ENCODE results near the gene ATAD2B.

DNA sequence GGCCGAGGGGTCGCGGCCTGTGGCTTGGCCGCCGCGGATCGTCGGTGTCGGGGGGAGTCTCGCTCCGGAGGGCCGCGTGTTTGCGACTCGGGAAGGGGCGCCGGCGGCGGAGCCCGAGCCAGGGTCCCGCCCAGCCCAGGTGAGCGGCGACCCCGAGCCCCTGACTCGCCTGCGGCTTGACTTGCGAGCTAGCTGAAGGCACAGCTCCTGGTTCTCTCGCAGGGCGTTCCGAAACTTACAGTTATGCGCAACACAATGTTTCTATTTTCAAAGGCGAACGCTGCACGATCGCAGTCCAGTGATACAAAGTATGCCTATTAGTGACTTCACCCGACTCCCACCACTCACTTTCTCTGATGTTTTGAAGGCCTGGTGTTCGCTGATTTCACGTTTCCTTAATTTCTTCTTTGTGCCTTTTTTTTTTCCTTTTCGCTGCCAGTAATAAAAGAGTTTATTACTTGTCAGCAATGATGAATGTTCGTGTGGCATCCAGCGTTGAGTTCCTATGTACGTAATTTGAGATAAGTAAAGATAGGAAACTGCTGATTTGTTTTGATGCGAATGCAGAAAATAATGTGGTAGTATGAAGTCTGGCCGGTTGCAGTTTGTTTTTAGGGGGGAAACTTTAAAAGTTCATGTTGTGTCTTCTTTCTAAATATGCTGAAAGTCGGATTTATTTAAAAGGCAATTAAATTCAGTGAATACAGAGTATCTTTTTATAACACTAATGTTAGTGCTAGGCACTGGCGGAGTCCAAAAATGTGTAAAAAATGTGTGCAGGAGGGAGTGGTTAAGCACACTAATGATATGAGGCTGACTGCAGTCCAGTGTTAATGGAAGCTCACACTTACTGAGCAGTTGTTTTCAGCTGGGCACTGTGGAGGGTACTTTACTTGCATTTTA, 14.0 kb upstream of the ATAD2B start:
- TF ChIP-seq, protein P1, sequence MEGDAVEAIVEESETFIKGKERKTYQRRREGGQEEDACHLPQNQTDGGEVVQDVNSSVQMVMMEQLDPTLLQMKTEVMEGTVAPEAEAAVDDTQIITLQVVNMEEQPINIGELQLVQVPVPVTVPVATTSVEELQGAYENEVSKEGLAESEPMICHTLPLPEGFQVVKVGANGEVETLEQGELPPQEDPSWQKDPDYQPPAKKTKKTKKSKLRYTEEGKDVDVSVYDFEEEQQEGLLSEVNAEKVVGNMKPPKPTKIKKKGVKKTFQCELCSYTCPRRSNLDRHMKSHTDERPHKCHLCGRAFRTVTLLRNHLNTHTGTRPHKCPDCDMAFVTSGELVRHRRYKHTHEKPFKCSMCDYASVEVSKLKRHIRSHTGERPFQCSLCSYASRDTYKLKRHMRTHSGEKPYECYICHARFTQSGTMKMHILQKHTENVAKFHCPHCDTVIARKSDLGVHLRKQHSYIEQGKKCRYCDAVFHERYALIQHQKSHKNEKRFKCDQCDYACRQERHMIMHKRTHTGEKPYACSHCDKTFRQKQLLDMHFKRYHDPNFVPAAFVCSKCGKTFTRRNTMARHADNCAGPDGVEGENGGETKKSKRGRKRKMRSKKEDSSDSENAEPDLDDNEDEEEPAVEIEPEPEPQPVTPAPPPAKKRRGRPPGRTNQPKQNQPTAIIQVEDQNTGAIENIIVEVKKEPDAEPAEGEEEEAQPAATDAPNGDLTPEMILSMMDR (conservative IDR thresholded peaks at IDR 0.05; ENCODE audit: low read depth, low read length) = no peak
- no peak; the same call in 1 of the 2 replicates for TF ChIP-seq RAD21 (IDR thresholded peaks at IDR 0.05; ENCODE audit: low read length)
- no peak for TF ChIP-seq SMC3 (IDR thresholded peaks at IDR 0.05; ENCODE audit: low read depth, low read length)
- no peak for TF ChIP-seq POLR2A (IDR thresholded peaks at IDR 0.05; ENCODE audit: low read depth, low read length)
